ENCODE data around the gene MCM9.

GRCh38 chr6:118939683-118940082 lies 4.7 kb upstream of the MCM9 start:
- TF ChIP-seq CTCF (IDR thresholded peaks at IDR 0.05; ENCODE audit: low read depth, low read length, poor library complexity, severe bottlenecking) (no peak), EZH2phosphoT487 (IDR thresholded peaks at IDR 0.05; ENCODE audit: borderline replicate concordance, low read length) (no peak)
